Stimulated activated CD8-positive, alpha-beta memory T cell treated with anti-CD3 and anti-CD28 coated beads, Interleukin-4, amount 100 ng/mL, for 4 hours (primary cell): ENCODE results near the gene SRD5A2.
A peak's percentile ranks its signal among the peaks of the same experiment; 100 is the strongest.
"Not testable (repeated sequence)": the region's sequence is repeated elsewhere in the genome, so short reads cannot be mapped to it uniquely, and the experiment has no call there.

Experiments used
- DNase-seq, 2 donors: peaks; one replicate each; pipeline ENCODE4 v3.0.0-alpha.2; 2020; ENCODE audit warnings: low read depth in 2 of 2, low spot score in 1 of 2

SRD5A2 gene

GRCh38 chr2:31534636-31535035, 46.1 kb downstream of the SRD5A2 start:
- no peak for DNase-seq

- no peak for DNase-seq
These were observed 47.7 kb downstream of the SRD5A2 start for GRCh38 chr2:31533036-31533435.

GRCh38 chr2:31531101-31531500, 49.6 kb downstream of the SRD5A2 start:
- no peak for DNase-seq

- no peak for DNase-seq
These were observed 51.5 kb downstream of the SRD5A2 start for GRCh38 chr2:31529256-31529655.

GRCh38 chr2:31528823-31529222, 51.9 kb downstream of the SRD5A2 start:
- no peak for DNase-seq

- no peak for DNase-seq
These were observed 53.6 kb downstream of the SRD5A2 start for GRCh38 chr2:31526946-31527732.

GRCh38 chr2:31525876-31526275, 54.9 kb downstream of the SRD5A2 start:
- DNase-seq, result no peak

GRCh38 chr2:31524592-31524991, 56.1 kb downstream of the SRD5A2 start:
- no peak for DNase-seq

GRCh38 chr2:31523871-31524492, 56.8 kb downstream of the SRD5A2 start:
- DNase-seq, result peak; percentile 3 to 29

- no peak for DNase-seq
These were observed 58.0 kb downstream of the SRD5A2 start for GRCh38 chr2:31522786-31523185.

- DNase-seq, result no peak
These were observed 63.1 kb downstream of the SRD5A2 start for GRCh38 chr2:31517442-31518203.

GRCh38 chr2:31515586-31515985, 65.2 kb downstream of the SRD5A2 start:
- DNase-seq, result no peak

- no peak for DNase-seq
These were observed 67.2 kb downstream of the SRD5A2 start for GRCh38 chr2:31513553-31513952.

GRCh38 chr2:31511376-31511775, 69.4 kb downstream of the SRD5A2 start:
- DNase-seq, result no peak

- DNase-seq, result no peak
These were observed 75.6 kb downstream of the SRD5A2 start for GRCh38 chr2:31505111-31505510.

GRCh38 chr2:31504311-31504710, 76.4 kb downstream of the SRD5A2 start:
- no peak for DNase-seq

- DNase-seq, result not testable (repeated sequence)
These were observed 84.3 kb downstream of the SRD5A2 start for GRCh38 chr2:31496451-31496874.

GRCh38 chr2:31489339-31489738, 91.4 kb downstream of the SRD5A2 start:
- DNase-seq, result not testable (repeated sequence)

- no peak for DNase-seq
These were observed 97.5 kb downstream of the SRD5A2 start for GRCh38 chr2:31483246-31483645.

- no peak for DNase-seq
These were observed 104.1 kb downstream of the SRD5A2 start for GRCh38 chr2:31476511-31477180.

- DNase-seq, result no peak
These were observed 105.0 kb downstream of the SRD5A2 start for GRCh38 chr2:31475692-31476091.
